ENCODE measurements around the gene SORL1.
A peak's percentile ranks its signal among the peaks of the same experiment; 100 is the strongest.
"Not testable (repeated sequence)": the region's sequence is repeated elsewhere in the genome, so short reads cannot be mapped to it uniquely, and the experiment has no call there.

SORL1 gene

GRCh38 chr11:121451986-121452608, at the start of gene SORL1:
SORL1 (plus strand) TSS chr11:121452314; CDS start chr11:121452332, 18 bp downstream.
- DNase-seq = peak; percentile 70

GRCh38 chr11:121405646-121406045, 46.5 kb upstream of the SORL1 start:
- DNase-seq = no peak

GRCh38 chr11:121406291-121406690, 45.8 kb upstream of the SORL1 start:
- no peak for DNase-seq

- DNase-seq = no peak
Measured at GRCh38 chr11:121408830-121409229, 43.3 kb upstream of the SORL1 start.

- DNase-seq = not testable (repeated sequence)
Measured at GRCh38 chr11:121410041-121410440, 42.1 kb upstream of the SORL1 start.

- DNase-seq = not testable (repeated sequence)
Measured at GRCh38 chr11:121411330-121411729, 40.8 kb upstream of the SORL1 start.

GRCh38 chr11:121412000-121412587, 40.0 kb upstream of the SORL1 start:
- no peak for DNase-seq

- DNase-seq = no peak
Measured at GRCh38 chr11:121412711-121413415, 39.3 kb upstream of the SORL1 start.

GRCh38 chr11:121414141-121414913, 37.8 kb upstream of the SORL1 start:
- DNase-seq = no peak

- DNase-seq = no peak
Measured at GRCh38 chr11:121415856-121416255, 36.3 kb upstream of the SORL1 start.

GRCh38 chr11:121417055-121417551, 35.0 kb upstream of the SORL1 start:
- peak; percentile 99 for DNase-seq

GRCh38 chr11:121417607-121418006, 34.5 kb upstream of the SORL1 start:
- no peak for DNase-seq

GRCh38 chr11:121418625-121419114, 33.4 kb upstream of the SORL1 start:
- peak; percentile 81 for DNase-seq

- DNase-seq = no peak
Measured at GRCh38 chr11:121419836-121420235, 32.3 kb upstream of the SORL1 start.

- DNase-seq = no peak
Measured at GRCh38 chr11:121420398-121420797, 31.7 kb upstream of the SORL1 start.

GRCh38 chr11:121421149-121421901, 30.8 kb upstream of the SORL1 start:
- peak; percentile 42 for DNase-seq

- DNase-seq = no peak
Measured at GRCh38 chr11:121422675-121423074, 29.4 kb upstream of the SORL1 start.

- no peak for DNase-seq
Measured at GRCh38 chr11:121425828-121426227, 26.3 kb upstream of the SORL1 start.

GRCh38 chr11:121426476-121427399, 25.4 kb upstream of the SORL1 start:
- peak; percentile 53 for DNase-seq

- DNase-seq = no peak
Measured at GRCh38 chr11:121427400-121427744, 24.7 kb upstream of the SORL1 start.

- DNase-seq = no peak
Measured at GRCh38 chr11:121429556-121429955, 22.6 kb upstream of the SORL1 start.

Data from hematopoietic multipotent progenitor cell treated with erythropoietin and hydrocortisone succinate and interleukin-3 and kit ligand, for 6 days (in vitro differentiated cells).